ENCODE results near the gene MYT1.

- TF ChIP-seq CTCF (IDR thresholded peaks at IDR 0.05; ENCODE audit: control extremely low read depth in 1 of 3, insufficient read depth in 1 of 3, low read depth in 1 of 3, low read length in 3 of 3) (no peak), TEAD4 (IDR thresholded peaks at IDR 0.05; ENCODE audit: low read depth, low read length) (no peak), POLR2AphosphoS5 (IDR thresholded peaks at IDR 0.05; ENCODE audit: low read depth, low read length) (no peak), RBBP5 (IDR thresholded peaks at IDR 0.05; ENCODE audit: borderline replicate concordance, low read depth, low read length) (no peak), POLR2A (IDR thresholded peaks at IDR 0.05; ENCODE audit: control extremely low read depth in 1 of 2, low read depth in 2 of 2, low read length in 2 of 2) (no peak), CHD2 (IDR thresholded peaks at IDR 0.05; ENCODE audit: low read length) (no peak)
Observed at GRCh38 chr20:64257107-64257757, 93.0 kb downstream of the MYT1 start.

Data from H1 (cell line).